GM12878 (cell line): Measurements from ENCODE around the gene FADS3. TPM values are rescaled to one million over a fixed set of nuclear protein-coding genes. Genes with fewer than 3 reads are reported as not detected.

Experiments
- ATAC-seq: fragments of 200-7000 bp; cut with Tn5 transposase; 3 replicates; pipeline ENCODE4 v1.9.1; 2020; ENCODE audit warnings: mild to moderate bottlenecking, moderate library complexity
- BruUV-seq: library from RNA; stranded (reverse); fragments of 400-500 nt; replicated peaks from 2 replicates; lab custom pipeline; 2021; lab: Mats Ljungman, UMichigan
- CTCF ChIA-PET: fragments of 300-600 bp; sonication (Branson Sonifier 250); formaldehyde crosslinking; extraction: SDS; loops from one replicate; lab custom pipeline; 2021; ENCODE audit warnings: inconsistent platforms; lab: Yijun Ruan, JAX
- POLR2A ChIA-PET: fragments of 350-600 bp; formaldehyde crosslinking; extraction: SDS; loops from one replicate; lab custom pipeline; 2021; ENCODE audit warnings: inconsistent platforms; lab: Charles Lee
- RAD21 ChIA-PET: fragments of 300-600 bp; sonication (Branson Sonifier 250); formaldehyde crosslinking; loops from one replicate; lab custom pipeline; 2023; ENCODE audit warnings: antibody characterized with exemption; ENCODE audit not compliant: unreplicated experiment; lab: Charles Lee
- SMC1A ChIA-PET: fragments of 300-600 bp; sonication (Branson Sonifier 250); formaldehyde crosslinking; loops from one replicate; lab custom pipeline; 2023; ENCODE audit not compliant: unreplicated experiment, uncharacterized antibody; lab: Charles Lee
- DNase-seq: peaks from one replicate; pipeline ENCODE4 v3.0.0-alpha.2; 2011; ENCODE audit warnings: low read depth, low spot score
- FAIRE-seq: peaks from 3 replicates; lab custom pipeline; 2011; peaks lifted over from hg19 to GRCh38; lab: Jason Lieb, UNC
- H2AFZ ChIP-seq: 2 replicates; pipeline ENCODE4 v1.6.0; 2011; ENCODE audit warnings: low read depth, low read length, control low read depth; ENCODE audit not compliant: control insufficient read depth
- H3K27ac ChIP-seq: 2 replicates; pipeline ENCODE4 v1.5.1; 2011; ENCODE audit warnings: control low read depth; ENCODE audit not compliant: control insufficient read depth, insufficient read depth
- H3K27me3 ChIP-seq, 2 experiments: replicated peaks in 1 of 2; 2 replicates each; pipeline versions ENCODE4 v1.6.0 to v1.6.1; 2011; ENCODE audit warnings: low read length in 1 of 2; ENCODE audit not compliant: control insufficient read depth in 2 of 2, insufficient read depth in 2 of 2
- H3K36me3 ChIP-seq, 2 experiments: 2 replicates each; pipeline ENCODE4 v1.5.1; 2011; ENCODE audit warnings: low read length in 1 of 2; ENCODE audit not compliant: control insufficient read depth in 2 of 2, insufficient read depth in 2 of 2
- H3K4me1 ChIP-seq: 2 replicates; pipeline ENCODE4 v1.6.1; 2011; ENCODE audit warnings: mild to moderate bottlenecking, low read length, moderate library complexity, mixed read lengths; ENCODE audit not compliant: control insufficient read depth, insufficient read depth
- H3K4me2 ChIP-seq: 2 replicates; pipeline ENCODE4 v1.6.0; 2011; ENCODE audit warnings: control low read depth; ENCODE audit not compliant: control insufficient read depth, insufficient read depth
- H3K4me3 ChIP-seq: fragments of 200-600 bp; sonication (generic); 2 replicates; pipeline ENCODE4 v1.5.1; 2016
- H3K79me2 ChIP-seq: 2 replicates; pipeline ENCODE4 v1.6.0; 2011; ENCODE audit warnings: low read length; ENCODE audit not compliant: control insufficient read depth, insufficient read depth
- H3K9ac ChIP-seq: 2 replicates; pipeline ENCODE4 v1.8.0; 2011; ENCODE audit warnings: low read length, control low read depth, mixed read lengths; ENCODE audit not compliant: control insufficient read depth, insufficient read depth
- H3K9me3 ChIP-seq: replicated peaks from 3 replicates; pipeline ENCODE4 v1.5.1; 2011; ENCODE audit warnings: mild to moderate bottlenecking, low read length; ENCODE audit not compliant: control insufficient read depth, insufficient read depth
- H4K20me1 ChIP-seq: 2 replicates; pipeline ENCODE4 v1.6.0; 2011; ENCODE audit not compliant: control insufficient read depth, insufficient read depth
- ATF2 ChIP-seq: IDR thresholded peaks from 2 replicates; pipeline ENCODE4 v1.6.1; 2012; ENCODE audit warnings: low read length, inconsistent platforms
- CBFB ChIP-seq: IDR thresholded peaks from 2 replicates; pipeline ENCODE4 v1.6.1; 2016; ENCODE audit warnings: antibody characterized with exemption, low read depth
- CBX5 ChIP-seq: sonication (generic); IDR thresholded peaks from 2 replicates; pipeline ENCODE4 v1.6.1; 2016; ENCODE audit warnings: low read depth, moderate library complexity, mild to moderate bottlenecking, inconsistent platforms
- ELK1 ChIP-seq: IDR thresholded peaks from 2 replicates; pipeline ENCODE4 v1.6.1; 2012; ENCODE audit warnings: low read depth, low read length, improper control_type of control experiment
- MXI1 ChIP-seq: fragments of 150-350 bp; IDR thresholded peaks from 2 replicates; pipeline ENCODE4 v1.6.1; 2011; ENCODE audit warnings: low read depth, mild to moderate bottlenecking, inconsistent platforms, low read length, improper control_type of control experiment
- NBN ChIP-seq: fragments of 450-650 bp; IDR thresholded peaks from 2 replicates; pipeline ENCODE4 v1.6.1; 2016
- RAD21 ChIP-seq: IDR thresholded peaks from 2 replicates; pipeline ENCODE4 v1.6.1; 2011; ENCODE audit warnings: mild to moderate bottlenecking, low read depth, low read length, moderate library complexity; ENCODE audit not compliant: insufficient read depth
- RBBP5 ChIP-seq: fragments of 200-600 bp; sonication (generic); conservative IDR thresholded peaks from 2 replicates; pipeline ENCODE4 v1.6.1; 2016
- RELA ChIP-seq: fragments of 450-650 bp; IDR thresholded peaks from 2 replicates; pipeline ENCODE4 v1.8.0; 2014; ENCODE audit warnings: borderline replicate concordance; ENCODE audit not compliant: partially characterized antibody
- SMAD1 ChIP-seq: fragments of 450-650 bp; IDR thresholded peaks from 2 replicates; pipeline ENCODE4 v1.6.1; 2018; ENCODE audit warnings: mild to moderate bottlenecking, low read depth; ENCODE audit not compliant: partially characterized antibody
- YY1 ChIP-seq: IDR thresholded peaks from 2 replicates; pipeline ENCODE4 v1.6.1; 2011; ENCODE audit warnings: low read depth, mild to moderate bottlenecking, low read length
- ZNF217 ChIP-seq: fragments of 450-650 bp; IDR thresholded peaks from 2 replicates; pipeline ENCODE4 v1.6.1; 2017; ENCODE audit warnings: antibody characterized with exemption, mild to moderate bottlenecking
- ZNF384 ChIP-seq: IDR thresholded peaks from 2 replicates; pipeline ENCODE4 v1.6.1; 2012; ENCODE audit warnings: low read depth, mild to moderate bottlenecking, low read length, improper control_type of control experiment, borderline replicate concordance
- WGBS: methylation state at CpG from one replicate; pipeline ENCODE4 v1.1.6; 2016; ENCODE audit warnings: low lambda C conversion rate; ENCODE audit not compliant: insufficient replicate concordance, insufficient coverage; ENCODE audit errors: missing lambda C conversion rate; 5-methylcytosine and 5-hydroxymethylcytosine counted together
- in situ Hi-C: fragments of 300-500 bp; cut with MboI; formaldehyde crosslinking; loops from 9 replicates; pipeline ENCODE4 v1.14.3; 2018; ENCODE audit warnings: mixed read lengths
- intact Hi-C: fragments of 100-400 bp; cut with micrococcal nuclease; formaldehyde crosslinking; loops from one replicate; pipeline ENCODE4 v1.14.2; 2022; ENCODE audit not compliant: unreplicated experiment
- polyA plus RNA-seq, 11 experiments: library from polyadenylated mRNA; depleted of rRNA in 4 of 11; unstranded in 6 of 11; stranded (reverse) in 5 of 11; fragments of >200 nt; fragmentation: Nextera tagmentation in 4 of 11; fragmentation: Illumina TruSeq in 1 of 11; extraction: Ambion mirVana in 4 of 11; extraction: Trizol in 1 of 11; gene quantifications; 1 replicate in 1 of 11; 2 replicates in 10 of 11; pipeline versions ENCODE4 v1.2.1 to v1.2.3, GENCODE V29; 2011 to 2016; ENCODE audit warnings: inconsistent platforms in 2 of 11, missing spikeins in 2 of 11, low read depth in 1 of 11
- total RNA-seq, 4 experiments: library from RNA; depleted of rRNA in 3 of 4; stranded (reverse); fragments of >200 nt in 3 of 4; fragmentation: Illumina TruSeq in 1 of 4; extraction: Trizol in 1 of 4; gene quantifications; 2 replicates each; pipeline versions ENCODE4 v1.2.1 to v1.2.3, GENCODE V29; 2013 to 2021

Gene FADS3
- total and polyA plus RNA-seq, 10 of the 15 experiments (the other 5 are each of a cell fraction or from before 2014, with no cell fraction given): 0.23 to 8.1 (median 4.2) TPM

GRCh38 chr11:61837411-61838005 is 53.8 kb downstream of the FADS3 start (continued):
- TF ChIP-seq ELK1: no peak
- TF ChIP-seq, all 136 proteins: peak for 0

- Histone ChIP-seq H3K79me2 (peaks cover 59% of the 10 kb centered on the region), H3K36me3 (peaks cover 21 to 31% of the 10 kb centered on the region in 2 experiments), H3K4me1 (peaks cover 33% of the 10 kb centered on the region)
- no TSS peak for BruUV-seq
- TF ChIP-seq RBBP5 (no peak), CBFB (no peak), NBN (no peak), RELA (no peak), ZNF217 (no peak), ATF2 (no peak), RAD21 (no peak), CBX5 (no peak), MXI1 (no peak), YY1 (no peak), ZNF384 (no peak), SMAD1 (no peak)
- TF ChIP-seq, all 136 proteins: peak for 0
- no peak overlapping the region for H3K9ac ChIP-seq
- WGBS: 89% methylated on average over 8 of the region's 8 CpGs
- H4K20me1 ChIP-seq: no peaks in the 10 kb centered on the region
- no peak overlapping the region for H3K4me2 ChIP-seq
- no peak for ATAC-seq
- POLR2A ChIA-PET: interaction anchor here (0.9 to 4.8 kb wide), 3 partner anchors 10 to 38 kb away, joined by 3 to 76 read pairs (median 22); partner anchors contain the start of gene FADS1
- in situ Hi-C loops: no loop called here
- no peak overlapping the region for H3K4me3 ChIP-seq
- intact Hi-C loops: no loop called here
- DNase-seq: no peak
- H3K27me3 ChIP-seq: no peaks in the 10 kb centered on the region
- RAD21 ChIA-PET: interaction anchor here (0.7 kb wide), 1 partner anchor 39 kb away, joined by 3 read pairs; no protein-coding TSS in a partner anchor
- SMC1A ChIA-PET: interaction anchor here (0.9 to 2.4 kb wide), 4 partner anchors 26 to 48 kb away, joined by 3 to 15 read pairs (median 3); no protein-coding TSS in a partner anchor
- no peak overlapping the region for H2AFZ ChIP-seq
- no peak for FAIRE-seq
- H3K9me3 ChIP-seq: no peaks in the 10 kb centered on the region
- CTCF ChIA-PET: interaction anchor here (2.7 kb wide), 1 partner anchor 39 kb away, joined by 12 read pairs; no protein-coding TSS in a partner anchor
- H3K27ac ChIP-seq: no peak overlapping the region
Measured at GRCh38 chr11:61836193-61836592, 55.2 kb downstream of the FADS3 start.
